ENCODE measurements around the gene COMMD9.

Gene COMMD9

DNA sequence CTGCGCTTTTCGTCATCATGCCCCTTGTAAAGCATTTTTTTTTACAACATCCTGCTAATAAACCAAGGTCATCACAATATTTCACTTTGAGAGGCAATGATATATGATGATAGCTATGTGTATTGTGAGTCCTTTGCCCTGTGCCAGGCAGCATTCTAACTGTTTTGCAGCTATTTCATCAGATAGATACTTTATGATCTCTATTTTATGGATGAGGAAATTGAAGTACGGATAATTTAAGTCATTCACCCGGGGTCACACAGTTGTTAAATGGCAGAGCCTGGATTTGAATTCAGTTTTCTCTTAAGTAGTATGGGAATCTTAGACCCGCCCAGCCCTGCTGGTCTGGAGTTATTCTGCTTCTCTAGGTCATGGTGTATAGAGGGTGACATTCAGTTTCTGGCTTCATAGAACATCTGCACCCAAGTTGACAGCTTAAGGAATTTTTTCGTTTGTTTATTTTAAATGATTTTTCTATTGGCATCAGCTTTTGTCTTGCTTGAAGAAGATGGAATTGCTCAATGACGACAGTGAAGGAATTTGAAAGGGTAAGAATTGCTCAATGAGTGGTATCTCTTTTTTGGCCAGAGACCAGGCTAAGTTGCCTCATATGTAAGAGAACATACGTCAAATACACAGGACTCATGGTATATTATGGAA is 7.8 kb upstream of the COMMD9 start:
- in situ Hi-C loops (cut with HindIII; ENCODE audit: low sequenced_read_pairs) = loop anchor here (5.0 to 10.0 kb wide), 2 partner anchors 48 to 190 kb away; no protein-coding TSS in a partner anchor

DNA sequence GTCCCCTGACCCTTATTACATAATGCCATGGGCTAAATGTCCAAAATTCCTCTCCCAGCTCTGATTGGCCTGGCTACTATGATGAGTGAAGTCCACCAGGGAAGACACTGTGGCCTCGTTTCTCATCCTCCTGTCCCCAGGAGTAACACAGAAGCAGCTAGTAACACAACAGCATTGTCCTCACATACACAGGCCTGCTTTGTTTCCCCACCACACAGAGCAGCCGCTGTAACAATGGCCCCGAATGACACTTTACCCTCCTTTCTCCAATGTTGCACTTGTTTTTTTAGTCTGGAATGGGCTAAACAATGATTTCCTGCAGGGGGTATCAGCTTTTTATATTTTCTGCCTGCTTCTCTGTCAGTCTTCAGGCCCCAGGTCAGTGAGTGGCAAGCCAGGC is 6.7 kb upstream of the COMMD9 start, which contains the start of gene PRR5L:
Gene PRR5L, plus strand, starts transcription at position 363 of the 400 bp plus-strand sequence. CDS start 104,834 bp downstream, outside the sequence.
- in situ Hi-C loops (cut with HindIII; ENCODE audit: low sequenced_read_pairs) = loop anchor here (5.0 to 10.0 kb wide), 2 partner anchors 49 to 191 kb away; no protein-coding TSS in a partner anchor

- in situ Hi-C loops (cut with HindIII; ENCODE audit: low sequenced_read_pairs) = loop anchor here (5.0 to 10.0 kb wide), 2 partner anchors 52 to 90 kb away; no protein-coding TSS in a partner anchor
Observed at GRCh38 chr11:36292311-36292722, 3.1 kb upstream of the COMMD9 start.

DNA sequence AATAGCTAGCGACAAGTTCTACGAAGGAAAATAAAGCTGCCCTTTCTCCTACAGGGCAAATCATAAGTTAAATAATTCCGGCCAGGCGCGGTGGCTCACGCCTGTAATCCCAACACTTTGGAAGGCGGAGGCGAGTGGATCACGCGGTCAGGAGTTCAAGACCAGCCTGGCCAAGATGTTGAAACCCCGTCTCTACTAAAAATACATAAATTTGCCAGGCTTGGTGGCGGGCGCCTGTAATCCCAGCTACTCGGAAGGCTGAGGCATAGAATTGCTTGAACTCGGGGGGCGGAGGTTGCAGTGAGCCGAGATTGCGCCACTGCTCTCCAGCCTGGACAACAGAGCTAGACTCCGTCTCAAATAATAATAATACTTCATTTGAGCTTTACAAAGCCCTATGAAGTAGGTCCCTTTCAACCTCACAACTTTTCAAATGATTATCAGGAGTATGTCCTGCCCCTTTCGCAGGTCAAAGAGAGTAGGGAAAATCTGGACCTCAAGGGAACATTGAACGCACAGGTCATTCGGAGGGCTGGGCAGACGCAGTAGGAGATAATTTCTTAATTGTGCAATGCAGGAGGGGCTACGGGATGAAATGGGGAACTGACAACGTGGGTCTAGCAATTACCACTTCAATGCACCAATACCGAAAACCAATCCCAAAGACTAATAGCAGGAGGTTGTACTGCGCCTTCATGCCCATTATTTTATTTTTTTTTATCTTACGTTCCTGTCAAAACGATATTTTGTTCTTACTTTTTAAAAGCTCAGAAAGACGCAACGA is 590 bp downstream of the COMMD9 start:
- in situ Hi-C loops (cut with HindIII; ENCODE audit: low sequenced_read_pairs) = no loop called here

DNA sequence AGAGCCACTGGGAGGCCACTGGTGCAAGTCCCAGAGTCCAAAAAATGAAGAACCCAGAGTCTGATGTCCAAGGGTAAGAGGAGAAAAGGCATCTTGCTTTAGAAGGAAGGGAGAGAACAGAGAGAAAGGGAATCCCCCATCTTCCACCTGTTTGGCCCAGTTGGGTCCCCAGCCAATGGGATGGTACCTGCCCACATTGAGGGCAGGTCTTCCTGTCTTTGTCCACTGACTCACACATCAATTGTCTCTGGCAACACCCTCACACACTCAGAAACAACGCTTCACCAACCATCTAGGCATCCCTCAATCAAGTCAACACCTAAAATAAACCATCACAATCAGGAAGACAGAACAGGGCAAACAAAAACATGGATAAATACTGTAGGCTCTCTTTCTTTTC is 6.3 kb downstream of the COMMD9 start:
- in situ Hi-C loops (cut with HindIII; ENCODE audit: low sequenced_read_pairs) = no loop called here

GRCh38 chr11:36281850-36282249 is 7.4 kb downstream of the COMMD9 start:
- in situ Hi-C loops (cut with HindIII; ENCODE audit: low sequenced_read_pairs) = no loop called here

DNA sequence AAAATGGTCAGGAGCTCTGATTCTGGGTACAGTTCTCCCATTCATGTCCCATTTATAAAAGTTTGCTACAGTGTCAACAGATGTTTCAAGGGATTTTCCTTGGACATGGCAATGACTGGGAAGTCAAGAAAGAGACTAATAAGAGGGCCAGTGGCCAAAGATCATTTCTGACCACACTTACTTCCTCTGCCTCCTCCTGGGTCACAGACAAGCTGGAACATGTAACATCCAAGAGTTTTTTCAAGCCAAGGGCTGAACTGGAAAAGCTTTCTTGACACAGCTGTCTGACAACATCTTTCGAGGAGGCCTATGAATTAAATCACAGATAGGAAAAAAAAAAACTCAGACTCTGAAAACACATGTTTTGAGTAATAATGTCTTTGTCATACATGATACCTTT is 8.7 kb downstream of the COMMD9 start:
- in situ Hi-C loops (cut with HindIII; ENCODE audit: low sequenced_read_pairs) = no loop called here

GRCh38 chr11:36278531-36279282 is 10.5 kb downstream of the COMMD9 start:
- in situ Hi-C loops (cut with HindIII; ENCODE audit: low sequenced_read_pairs) = no loop called here

DNA sequence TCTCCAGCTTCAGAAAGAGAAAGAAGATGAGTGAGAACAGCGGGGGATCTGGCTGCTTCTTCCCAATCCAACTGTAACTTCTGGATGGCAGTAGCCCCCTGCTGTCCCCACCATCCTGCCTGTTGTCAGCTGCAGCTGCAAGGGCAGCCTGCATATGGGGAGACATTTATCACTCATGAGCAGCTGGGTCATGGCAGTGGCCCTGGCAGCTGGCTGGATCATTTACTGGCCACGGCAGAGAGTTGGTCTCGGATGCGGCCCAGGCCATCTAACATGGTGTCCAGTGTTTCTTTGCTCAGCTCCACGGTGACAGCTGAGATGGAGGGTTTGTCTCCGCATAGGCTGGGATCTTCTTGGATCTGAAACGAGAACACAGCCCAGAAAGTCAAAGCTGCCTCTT is 14.8 kb downstream of the COMMD9 start:
- in situ Hi-C loops (cut with HindIII; ENCODE audit: low sequenced_read_pairs) = loop anchor here (25.0 kb wide), 1 partner anchor 787 kb away; no protein-coding TSS in a partner anchor

GRCh38 chr11:36273110-36273509 is 16.1 kb downstream of the COMMD9 start:
- in situ Hi-C loops (cut with HindIII; ENCODE audit: low sequenced_read_pairs) = loop anchor here (25.0 kb wide), 1 partner anchor 786 kb away; no protein-coding TSS in a partner anchor

DNA sequence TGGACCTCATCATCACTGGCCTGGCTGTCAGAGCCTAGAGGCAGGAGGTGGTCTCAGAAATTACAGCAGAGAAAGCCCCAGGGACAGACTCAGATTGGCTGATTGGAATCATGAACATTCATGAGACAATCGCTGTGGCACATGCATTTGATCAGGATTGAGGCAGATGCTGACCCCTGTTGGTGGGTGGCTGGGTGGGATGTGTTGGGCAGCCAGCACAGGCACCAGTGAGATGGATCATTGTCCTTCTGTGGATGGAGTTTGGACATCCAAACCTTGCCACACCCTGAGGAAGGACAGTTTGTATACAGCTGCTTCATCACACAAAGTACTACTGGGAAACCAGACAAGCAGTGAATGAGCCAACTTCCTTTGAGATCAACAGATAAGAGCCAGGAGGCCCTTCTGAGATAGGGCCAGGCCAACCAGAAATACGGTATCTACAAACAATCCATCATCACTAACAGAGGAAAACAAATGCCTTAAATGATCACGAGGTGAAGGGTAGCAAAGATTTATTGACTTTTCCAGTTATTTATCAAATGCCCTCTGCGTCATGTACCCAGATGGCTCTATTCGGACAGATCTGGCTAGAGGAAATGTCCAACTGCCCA is 17.3 kb downstream of the COMMD9 start:
- in situ Hi-C loops (cut with HindIII; ENCODE audit: low sequenced_read_pairs) = loop anchor here (25.0 kb wide), 1 partner anchor 785 kb away; no protein-coding TSS in a partner anchor

GRCh38 chr11:36270701-36271100 is 18.5 kb downstream of the COMMD9 start:
- in situ Hi-C loops (cut with HindIII; ENCODE audit: low sequenced_read_pairs) = loop anchor here (25.0 kb wide), 1 partner anchor 783 kb away; no protein-coding TSS in a partner anchor

DNA sequence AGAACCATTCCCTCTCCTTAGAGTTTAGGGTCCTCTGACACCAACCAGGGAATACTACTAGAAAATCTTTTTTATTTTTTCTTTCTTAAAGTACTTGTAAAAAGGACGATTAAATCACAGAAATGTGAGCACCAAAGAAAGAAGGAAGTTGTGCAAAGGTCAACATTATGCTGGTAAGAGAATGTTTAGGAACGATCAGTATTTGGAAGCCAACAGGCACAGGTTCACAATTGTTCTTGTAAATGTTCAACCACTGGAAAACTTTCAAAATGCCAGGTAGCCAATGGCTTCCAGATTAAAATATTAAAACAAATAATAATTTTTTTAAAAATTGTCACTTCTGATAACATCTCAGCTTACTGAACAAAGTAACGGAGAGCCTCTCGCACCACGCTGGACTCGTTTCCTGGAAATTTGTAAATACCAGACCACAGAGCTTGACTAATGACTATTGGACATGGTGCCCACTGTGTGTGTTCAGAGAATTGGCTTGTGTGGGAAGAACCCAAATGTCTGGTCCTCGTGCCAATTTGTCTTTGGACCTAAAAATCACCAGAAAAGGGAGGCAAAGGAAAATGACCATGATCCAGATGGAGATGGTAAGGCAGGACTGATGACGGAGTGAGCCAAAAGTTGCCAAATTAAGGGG is 20.8 kb downstream of the COMMD9 start:
- in situ Hi-C loops (cut with HindIII; ENCODE audit: low sequenced_read_pairs) = loop anchor here (25.0 kb wide), 1 partner anchor 781 kb away; no protein-coding TSS in a partner anchor

DNA sequence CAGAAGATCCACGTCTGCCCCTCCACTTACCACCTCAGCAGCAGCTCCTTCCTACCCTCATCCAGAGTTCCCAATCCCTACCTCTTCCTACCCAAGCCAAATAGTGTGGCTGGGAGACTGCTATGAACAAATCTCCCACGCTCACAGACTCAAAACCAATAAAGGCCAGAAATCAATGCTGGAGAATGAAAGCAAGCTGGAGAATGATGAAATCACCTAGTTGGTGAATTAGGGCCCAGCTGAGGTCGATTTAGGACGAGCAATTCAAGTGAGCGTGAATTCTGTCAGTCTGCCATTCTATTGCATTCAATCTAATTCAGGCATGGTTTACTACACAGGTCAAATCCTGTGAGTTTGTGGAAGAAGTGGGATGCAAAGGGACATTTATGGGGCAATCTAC is 22.5 kb downstream of the COMMD9 start:
- in situ Hi-C loops (cut with HindIII; ENCODE audit: low sequenced_read_pairs) = loop anchor here (25.0 kb wide), 1 partner anchor 779 kb away; no protein-coding TSS in a partner anchor

DNA sequence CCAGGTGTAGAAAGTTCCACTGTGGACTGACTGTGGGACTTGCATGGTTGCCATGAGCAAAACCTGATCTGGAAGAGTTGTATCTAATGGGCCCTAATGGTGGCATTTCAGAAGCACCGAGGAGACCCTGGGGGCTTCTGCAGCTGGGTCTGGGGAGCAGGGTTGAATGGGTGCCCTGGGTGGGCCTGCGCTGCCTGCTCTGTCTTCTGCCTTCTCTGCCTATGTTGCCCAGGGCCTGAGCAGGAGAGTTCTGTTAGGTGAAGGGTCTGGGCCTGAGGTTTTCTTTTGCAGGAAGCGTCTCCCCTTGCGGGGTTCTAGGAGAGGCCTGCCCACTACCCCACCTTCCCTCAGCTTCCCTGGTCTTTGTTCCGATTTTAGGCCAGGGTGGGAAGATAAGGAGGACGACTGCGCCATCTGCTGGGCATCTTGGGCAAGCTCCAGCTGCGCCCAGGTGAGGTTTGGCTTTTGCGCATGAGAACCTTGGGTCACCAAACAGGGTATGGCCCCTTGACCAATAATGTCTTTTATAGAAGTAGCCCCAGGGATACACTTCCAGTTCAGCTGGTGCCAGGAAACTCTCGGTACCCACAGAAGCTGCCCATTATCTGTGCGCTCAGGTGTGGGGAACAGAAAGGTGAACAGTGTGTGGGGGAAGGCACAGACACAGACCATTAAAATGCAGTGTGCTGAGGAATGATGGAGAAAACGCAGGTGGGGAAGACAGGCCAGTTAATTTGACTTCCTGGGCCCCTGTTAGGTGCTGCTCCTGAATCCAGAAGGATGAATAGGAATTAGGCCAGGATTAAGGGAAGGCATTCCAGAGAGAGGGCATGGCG is 23.2 kb downstream of the COMMD9 start:
- in situ Hi-C loops (cut with HindIII; ENCODE audit: low sequenced_read_pairs) = loop anchor here (25.0 kb wide), 1 partner anchor 779 kb away; no protein-coding TSS in a partner anchor

DNA sequence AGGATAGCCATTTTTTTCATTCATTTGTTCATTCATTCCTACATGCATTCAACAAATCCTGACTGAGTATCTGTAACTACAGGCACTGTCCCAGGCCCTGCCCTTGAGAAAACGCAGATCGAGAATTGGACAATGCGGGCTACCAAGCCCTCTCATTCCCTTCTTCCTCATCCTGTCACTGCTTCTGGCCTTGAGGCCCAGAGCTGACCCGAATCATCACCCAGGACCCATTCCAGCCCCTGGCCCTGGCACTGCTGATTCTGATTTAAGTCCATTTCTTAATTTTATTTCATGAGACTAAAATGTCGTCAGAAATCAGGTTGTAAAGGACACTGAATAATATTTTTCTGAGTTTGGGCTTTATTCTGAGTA is 24.3 kb downstream of the COMMD9 start:
- in situ Hi-C loops (cut with HindIII; ENCODE audit: low sequenced_read_pairs) = loop anchor here (25.0 kb wide), 1 partner anchor 778 kb away; no protein-coding TSS in a partner anchor

DNA sequence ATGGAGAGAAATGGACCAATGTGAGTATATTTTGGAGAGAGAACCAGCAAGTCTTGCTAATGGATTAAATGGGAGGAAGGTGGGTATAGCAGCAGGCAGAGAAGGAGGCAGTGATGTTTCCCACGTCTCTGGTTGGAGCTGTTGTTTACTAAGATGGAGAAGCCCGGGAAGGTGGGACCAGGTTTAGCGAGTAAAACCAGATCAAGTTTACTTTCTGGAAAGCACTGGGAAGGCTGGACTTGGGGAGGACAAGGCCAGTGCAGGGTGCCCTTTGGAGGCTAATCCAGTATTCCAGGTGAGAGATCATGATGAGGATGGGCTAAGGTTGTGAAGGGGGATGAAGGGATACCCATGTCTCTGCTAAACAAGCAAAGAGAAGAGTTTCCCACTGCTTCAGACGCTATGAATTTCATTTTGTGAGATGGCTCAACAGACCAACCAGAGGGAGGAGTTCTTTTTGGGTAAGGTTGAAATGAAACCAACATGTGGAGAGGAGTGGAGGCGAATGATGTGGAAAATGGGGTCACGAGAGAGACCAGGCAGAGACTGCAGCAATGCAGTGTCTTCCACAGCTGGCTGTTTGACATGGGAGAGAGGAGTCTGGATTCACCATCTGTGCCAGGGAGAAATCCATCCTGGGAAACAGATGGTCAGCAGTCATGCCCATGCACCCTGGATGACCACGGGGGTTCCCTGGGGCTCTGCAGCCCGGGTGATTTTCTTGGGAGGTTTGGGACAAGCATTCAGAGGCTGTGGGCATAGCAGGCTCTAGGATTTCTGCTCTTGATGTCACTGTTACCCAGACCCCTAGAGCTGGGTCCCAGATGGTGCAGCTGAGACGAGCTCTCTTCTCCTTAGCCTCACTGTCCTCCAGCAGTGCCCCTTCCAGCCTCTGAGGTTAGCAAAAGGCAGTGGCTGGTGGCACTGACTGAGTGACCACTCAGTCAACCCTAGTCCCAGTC is 24.9 kb downstream of the COMMD9 start:
- in situ Hi-C loops (cut with HindIII; ENCODE audit: low sequenced_read_pairs) = loop anchor here (25.0 kb wide), 1 partner anchor 777 kb away; no protein-coding TSS in a partner anchor

- in situ Hi-C loops (cut with HindIII; ENCODE audit: low sequenced_read_pairs) = loop anchor here (25.0 kb wide), 1 partner anchor 774 kb away; no protein-coding TSS in a partner anchor
Observed at GRCh38 chr11:36261094-36261493, 28.1 kb downstream of the COMMD9 start.

Measured in endothelial cell of hepatic sinusoid (primary cell).